A673 (cell line): ENCODE results near the gene ANKS1B.

Experiments
- EZH2 ChIP-seq: fragments of 200-600 bp; sonication (generic); IDR thresholded peaks from 2 replicates; pipeline ENCODE4 v1.6.1; 2017; ENCODE audit warnings: borderline replicate concordance, low read depth, mild to moderate bottlenecking, mixed read lengths, antibody characterized with exemption, low read length; ENCODE audit not compliant: poor library complexity, severe bottlenecking
- TF ChIP-seq, protein P1 (sequence below): fragments of 300-800, 200-600 bp; sonication (generic); conservative IDR thresholded peaks from 2 replicates; pipeline ENCODE4 v1.5.1; 2017; ENCODE audit warnings: low read depth, mild to moderate bottlenecking, antibody characterized with exemption, low read length, moderate library complexity, mixed read lengths

- TF ChIP-seq, protein P1, sequence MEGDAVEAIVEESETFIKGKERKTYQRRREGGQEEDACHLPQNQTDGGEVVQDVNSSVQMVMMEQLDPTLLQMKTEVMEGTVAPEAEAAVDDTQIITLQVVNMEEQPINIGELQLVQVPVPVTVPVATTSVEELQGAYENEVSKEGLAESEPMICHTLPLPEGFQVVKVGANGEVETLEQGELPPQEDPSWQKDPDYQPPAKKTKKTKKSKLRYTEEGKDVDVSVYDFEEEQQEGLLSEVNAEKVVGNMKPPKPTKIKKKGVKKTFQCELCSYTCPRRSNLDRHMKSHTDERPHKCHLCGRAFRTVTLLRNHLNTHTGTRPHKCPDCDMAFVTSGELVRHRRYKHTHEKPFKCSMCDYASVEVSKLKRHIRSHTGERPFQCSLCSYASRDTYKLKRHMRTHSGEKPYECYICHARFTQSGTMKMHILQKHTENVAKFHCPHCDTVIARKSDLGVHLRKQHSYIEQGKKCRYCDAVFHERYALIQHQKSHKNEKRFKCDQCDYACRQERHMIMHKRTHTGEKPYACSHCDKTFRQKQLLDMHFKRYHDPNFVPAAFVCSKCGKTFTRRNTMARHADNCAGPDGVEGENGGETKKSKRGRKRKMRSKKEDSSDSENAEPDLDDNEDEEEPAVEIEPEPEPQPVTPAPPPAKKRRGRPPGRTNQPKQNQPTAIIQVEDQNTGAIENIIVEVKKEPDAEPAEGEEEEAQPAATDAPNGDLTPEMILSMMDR, result no peak
- TF ChIP-seq EZH2, result no peak
These were observed 150.0 kb downstream of the ANKS1B start for GRCh38 chr12:99834710-99835109.
